Measurements from ENCODE around the gene EED. TPM values are rescaled to one million over a fixed set of nuclear protein-coding genes. Genes with fewer than 3 reads are reported as not detected.
"Not testable (repeated sequence)": the region's sequence is repeated elsewhere in the genome, so short reads cannot be mapped to it uniquely, and the experiment has no call there.

The EED gene
- total RNA-seq, 4 donors from 2014 or later, result 25.5 to 46.0 (median 33.0) TPM

GRCh38 chr11:86218125-86219084 is 26.1 kb upstream of the EED start:
- Histone ChIP-seq H3K4me1 (no peaks in the 10 kb centered on the region), H3K9me3 (no peaks in the 10 kb centered on the region), H3K27ac (no peak overlapping the region), H3K4me3 (replicated peaks in 1 of 3) (no peak overlapping the region), H3K27me3 (no peaks in the 10 kb centered on the region), H3K36me3 (no peaks in the 10 kb centered on the region)
- peak; percentile 57 to 72 for DNase-seq
- intact Hi-C loops (cut with DNase I), result loop anchor here (5.0 to 10.0 kb wide), 2 partner anchors 276 to 364 kb away; partner anchors contain the start of gene CCDC83
- WGBS, 2 donors, result 29 to 35% methylated on average over 14 of the region's 14 CpGs
- TF ChIP-seq CTCF (IDR thresholded peaks at IDR 0.05), result peak; percentile 65 to 91 (median 82)
- TF ChIP-seq POLR2A (IDR thresholded peaks at IDR 0.05), result no peak

- H3K9me3 ChIP-seq, result no peaks in the 10 kb centered on the region
- no peak for DNase-seq
- no peaks in the 10 kb centered on the region for H3K36me3 ChIP-seq
- no peak overlapping the region for H3K27ac ChIP-seq
- H3K4me3 ChIP-seq (replicated peaks in 1 of 3), result no peak overlapping the region
- no peak for TF ChIP-seq POLR2A (IDR thresholded peaks at IDR 0.05)
- TF ChIP-seq CTCF (IDR thresholded peaks at IDR 0.05), result no peak
- intact Hi-C loops (cut with DNase I), result loop anchor here (5.0 to 10.0 kb wide), 2 partner anchors 277 to 365 kb away; partner anchors contain the start of gene CCDC83
- WGBS, 2 donors, result 91 to 95% methylated on average over 7 of the region's 7 CpGs
- H3K27me3 ChIP-seq, result no peaks in the 10 kb centered on the region
- no peaks in the 10 kb centered on the region for H3K4me1 ChIP-seq
Observed at GRCh38 chr11:86219311-86220193, 25.0 kb upstream of the EED start.

GRCh38 chr11:86220653-86221052 is 23.9 kb upstream of the EED start:
- intact Hi-C loops (cut with DNase I), result no loop called here
- no peak for DNase-seq
- WGBS, 2 donors, result 88 to 94% methylated on average over 1 of the region's 1 CpG

GRCh38 chr11:86222081-86222480 is 22.5 kb upstream of the EED start:
- 75 to 79% methylated on average over 2 of the region's 2 CpGs for WGBS, 2 donors
- no peak for DNase-seq
- no peaks in the 10 kb centered on the region for H3K9me3 ChIP-seq

More at GRCh38 chr11:86220653-86221052, 23.9 kb upstream of the EED start:
- TF ChIP-seq POLR2A (IDR thresholded peaks at IDR 0.05) (no peak), CTCF (IDR thresholded peaks at IDR 0.05) (no peak)
- no peak overlapping the region for H3K27ac ChIP-seq
- no peaks in the 10 kb centered on the region for H3K36me3 ChIP-seq
- H3K27me3 ChIP-seq, result no peaks in the 10 kb centered on the region
- H3K4me3 ChIP-seq (replicated peaks in 1 of 3), result no peak overlapping the region
- H3K4me1 ChIP-seq, result no peaks in the 10 kb centered on the region
- no peaks in the 10 kb centered on the region for H3K9me3 ChIP-seq

GRCh38 chr11:86224575-86224974 is 20.0 kb upstream of the EED start:
- H3K36me3 ChIP-seq; H3K4me3 ChIP-seq (replicated peaks in 1 of 3); DNase-seq; H3K27ac ChIP-seq; intact Hi-C loops (cut with DNase I); H3K4me1 ChIP-seq; H3K9me3 ChIP-seq; H3K27me3 ChIP-seq: not testable (repeated sequence)
- WGBS, 2 donors, result 67 to 69% methylated on average over 4 of the region's 4 CpGs

More at GRCh38 chr11:86222081-86222480, 22.5 kb upstream of the EED start:
- intact Hi-C loops (cut with DNase I), result no loop called here
- Histone ChIP-seq H3K27me3 (no peaks in the 10 kb centered on the region), H3K27ac (no peak overlapping the region), H3K4me3 (replicated peaks in 1 of 3) (no peak overlapping the region), H3K4me1 (no peaks in the 10 kb centered on the region), H3K36me3 (no peaks in the 10 kb centered on the region)
- no peak for TF ChIP-seq POLR2A (IDR thresholded peaks at IDR 0.05)
- TF ChIP-seq CTCF (IDR thresholded peaks at IDR 0.05), result no peak

- H3K27ac ChIP-seq; H3K4me3 ChIP-seq (replicated peaks in 1 of 3); H3K27me3 ChIP-seq; H3K4me1 ChIP-seq; intact Hi-C loops (cut with DNase I); H3K36me3 ChIP-seq; DNase-seq; H3K9me3 ChIP-seq: not testable (repeated sequence)
- 95 to 96% methylated on average over 3 of the region's 3 CpGs for WGBS, 2 donors
Observed at GRCh38 chr11:86225344-86225743, 19.2 kb upstream of the EED start.

Measured in thyroid gland (tissue), 4 donors.